Keratinocyte (primary cell): Measurements from ENCODE around the gene OSMR.

Experiments
- CTCF ChIP-seq, 3 experiments: IDR thresholded peaks in 1 of 3; conservative IDR thresholded peaks in 1 of 3; optimal IDR thresholded peaks in 1 of 3; 2 replicates in 2 of 3; 3 replicates in 1 of 3; pipeline versions ENCODE3 to v1.5.1; 2011; ENCODE audit warnings: low read length in 3 of 3, mild to moderate bottlenecking in 3 of 3, moderate library complexity in 2 of 3, control low read depth in 1 of 3, inconsistent platforms in 1 of 3; ENCODE audit not compliant: insufficient read depth in 2 of 3; ENCODE audit errors: extremely low read depth in 1 of 3
- EZH2 ChIP-seq: IDR thresholded peaks from one replicate; pipeline ENCODE4 v1.6.1; 2012; ENCODE audit warnings: inconsistent platforms, mild to moderate bottlenecking, low read length, moderate library complexity

GRCh38 chr5:38899936-38900335 is 54.1 kb downstream of the OSMR start:
- TF ChIP-seq CTCF (optimal IDR thresholded peaks at IDR 0.05 in 1 of 3, IDR thresholded peaks at IDR 0.05 in 1 of 3, conservative IDR thresholded peaks at IDR 0.05 in 1 of 3; ENCODE audit: extremely low read depth in 1 of 3, insufficient read depth in 2 of 3, low read length in 3 of 3) (no peak), EZH2 (no peak)
